Neutrophil (primary cell): Measurements from ENCODE around the gene RAB30.
"Not testable (repeated sequence)": the region's sequence is repeated elsewhere in the genome, so short reads cannot be mapped to it uniquely, and the experiment has no call there.

Experiments used
- H3K27ac ChIP-seq: fragments of 200-600 bp; sonication (generic); 2 replicates; pipeline ENCODE4 v1.5.1; 2016; ENCODE audit warnings: mild to moderate bottlenecking, moderate library complexity
- H3K27me3 ChIP-seq: fragments of 200-600 bp; sonication (generic); 2 replicates; pipeline ENCODE4 v1.6.0; 2016; ENCODE audit warnings: mild to moderate bottlenecking
- H3K36me3 ChIP-seq: fragments of 200-600 bp; sonication (generic); 2 replicates; pipeline ENCODE4 v1.5.1; 2017
- H3K4me1 ChIP-seq, 2 experiments: fragments of 200-600 bp in 1 of 2; sonication (generic) in 1 of 2; 1 replicate in 1 of 2; 2 replicates in 1 of 2; pipeline versions ENCODE4 v1.5.1 to v1.6.1; 2013 to 2016; ENCODE audit warnings: low read depth in 1 of 2, low read length in 1 of 2, mild to moderate bottlenecking in 1 of 2, moderate library complexity in 1 of 2; ENCODE audit not compliant: control insufficient read depth in 1 of 2, insufficient read depth in 1 of 2
- H3K4me3 ChIP-seq, 2 experiments: fragments of 200-600 bp in 1 of 2; sonication (generic) in 1 of 2; 1 replicate in 1 of 2; 2 replicates in 1 of 2; pipeline ENCODE4 v1.5.1; 2013 to 2016; ENCODE audit warnings: low read depth in 1 of 2, low read length in 1 of 2, mild to moderate bottlenecking in 1 of 2, moderate library complexity in 1 of 2
- H3K9me3 ChIP-seq: fragments of 200-600 bp; sonication (generic); 2 replicates; pipeline ENCODE4 v1.5.1; 2016
- TF ChIP-seq, protein P1 (sequence below): fragments of 200-600 bp; sonication (generic); IDR thresholded peaks from 2 replicates; pipeline ENCODE4 v1.5.1; 2016; ENCODE audit warnings: antibody characterized with exemption

RAB30 gene

DNA sequence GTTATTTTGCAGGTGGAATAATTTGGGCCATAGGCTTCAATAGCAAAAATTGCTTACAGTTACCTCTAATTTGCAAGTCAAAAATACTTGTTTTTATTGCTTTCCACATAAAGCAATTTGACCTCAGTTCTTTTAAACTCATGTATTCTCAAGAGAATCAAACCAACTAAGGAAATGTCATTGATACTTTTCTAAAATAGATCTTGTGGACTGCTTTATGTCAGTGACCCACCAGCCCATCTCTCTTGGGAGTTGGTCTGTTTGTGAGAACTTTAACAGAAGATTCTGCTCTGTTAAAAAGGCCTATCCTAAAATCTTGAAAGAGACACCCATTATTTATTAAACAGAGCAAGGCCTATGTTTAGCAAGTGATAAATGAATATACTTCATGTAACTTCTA, 94.9 kb downstream of the RAB30 start:
- Histone ChIP-seq H3K27me3 (peaks cover 5% of the 10 kb centered on the region), H3K4me3 (no peak overlapping the region), H3K36me3 (no peaks in the 10 kb centered on the region), H3K9me3 (no peaks in the 10 kb centered on the region), H3K27ac (no peak overlapping the region), H3K4me1 (no peaks in the 10 kb centered on the region)
- TF ChIP-seq, protein P1, sequence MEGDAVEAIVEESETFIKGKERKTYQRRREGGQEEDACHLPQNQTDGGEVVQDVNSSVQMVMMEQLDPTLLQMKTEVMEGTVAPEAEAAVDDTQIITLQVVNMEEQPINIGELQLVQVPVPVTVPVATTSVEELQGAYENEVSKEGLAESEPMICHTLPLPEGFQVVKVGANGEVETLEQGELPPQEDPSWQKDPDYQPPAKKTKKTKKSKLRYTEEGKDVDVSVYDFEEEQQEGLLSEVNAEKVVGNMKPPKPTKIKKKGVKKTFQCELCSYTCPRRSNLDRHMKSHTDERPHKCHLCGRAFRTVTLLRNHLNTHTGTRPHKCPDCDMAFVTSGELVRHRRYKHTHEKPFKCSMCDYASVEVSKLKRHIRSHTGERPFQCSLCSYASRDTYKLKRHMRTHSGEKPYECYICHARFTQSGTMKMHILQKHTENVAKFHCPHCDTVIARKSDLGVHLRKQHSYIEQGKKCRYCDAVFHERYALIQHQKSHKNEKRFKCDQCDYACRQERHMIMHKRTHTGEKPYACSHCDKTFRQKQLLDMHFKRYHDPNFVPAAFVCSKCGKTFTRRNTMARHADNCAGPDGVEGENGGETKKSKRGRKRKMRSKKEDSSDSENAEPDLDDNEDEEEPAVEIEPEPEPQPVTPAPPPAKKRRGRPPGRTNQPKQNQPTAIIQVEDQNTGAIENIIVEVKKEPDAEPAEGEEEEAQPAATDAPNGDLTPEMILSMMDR, result no peak

DNA sequence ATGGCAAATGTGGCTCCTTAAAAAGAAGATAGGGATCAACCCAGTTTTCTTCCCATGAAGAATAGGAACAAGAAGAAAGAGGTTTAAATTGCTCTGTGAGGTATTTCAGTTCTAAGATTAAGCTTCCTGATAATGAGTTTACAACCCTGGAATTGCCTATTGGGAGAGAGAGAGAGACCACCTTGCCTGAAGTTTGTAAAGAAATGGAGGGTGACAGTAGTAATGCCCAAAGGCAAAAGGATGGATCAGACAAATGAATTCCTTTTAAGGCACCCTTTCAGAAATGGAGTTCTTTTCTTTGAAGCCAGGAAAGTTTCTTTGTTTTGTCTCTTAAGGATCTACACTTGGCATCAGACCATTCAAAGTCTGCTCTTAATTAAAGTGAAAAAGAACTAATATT, 95.8 kb downstream of the RAB30 start:
- TF ChIP-seq, protein P1, result no peak
- H3K27me3 ChIP-seq, result peaks cover 5% of the 10 kb centered on the region
- no peaks in the 10 kb centered on the region for H3K36me3 ChIP-seq
- H3K4me1 ChIP-seq, result no peaks in the 10 kb centered on the region
- H3K4me3 ChIP-seq, result no peak overlapping the region
- H3K27ac ChIP-seq, result no peak overlapping the region
- H3K9me3 ChIP-seq, result no peaks in the 10 kb centered on the region

DNA sequence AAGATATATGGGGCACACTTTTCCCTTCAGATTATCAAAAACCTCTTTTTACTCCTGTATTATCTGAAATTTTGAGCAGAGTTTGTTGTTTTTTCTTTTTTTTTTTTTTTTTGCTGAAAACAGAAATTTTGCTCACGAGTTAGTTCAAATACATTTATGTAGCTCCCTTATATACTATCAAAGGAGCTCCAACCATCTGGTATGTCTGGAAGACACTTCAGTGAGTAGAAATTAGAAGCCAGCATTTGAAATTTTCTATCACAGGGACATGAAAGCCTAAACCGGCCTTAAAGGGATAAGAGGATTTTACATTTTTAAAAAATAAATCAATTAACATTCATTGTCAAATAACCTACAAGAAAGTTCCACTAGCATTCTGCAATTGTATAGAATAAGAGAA, 96.8 kb downstream of the RAB30 start:
- TF ChIP-seq, protein P1, result no peak
- Histone ChIP-seq H3K27me3 (peaks cover 5% of the 10 kb centered on the region), H3K4me3 (no peak overlapping the region), H3K36me3 (no peaks in the 10 kb centered on the region), H3K27ac (no peak overlapping the region), H3K4me1 (no peaks in the 10 kb centered on the region), H3K9me3 (no peaks in the 10 kb centered on the region)

DNA sequence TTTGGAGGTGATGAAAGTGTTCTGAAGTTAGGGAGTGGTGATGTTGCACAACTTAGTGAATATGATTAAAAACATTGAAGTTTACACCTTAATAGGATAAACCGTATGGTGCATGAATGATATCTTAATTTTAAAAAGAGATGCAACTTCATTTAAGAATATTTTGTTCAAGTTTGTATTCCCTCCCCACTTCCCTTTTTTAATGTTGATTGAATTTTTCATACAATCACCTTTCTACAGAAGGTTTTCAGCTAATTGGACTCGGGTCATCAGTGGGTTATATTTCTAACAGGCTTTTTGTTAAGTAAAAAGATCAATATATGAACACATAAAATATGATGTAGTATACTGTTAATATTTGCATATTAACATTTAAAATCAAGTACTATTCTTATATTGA, 97.6 kb downstream of the RAB30 start:
- no peak overlapping the region for H3K4me3 ChIP-seq
- TF ChIP-seq, protein P1, result no peak
- H3K27ac ChIP-seq, result no peak overlapping the region
- H3K27me3 ChIP-seq, result peaks cover 5% of the 10 kb centered on the region
- H3K9me3 ChIP-seq, result no peaks in the 10 kb centered on the region
- H3K36me3 ChIP-seq, result no peaks in the 10 kb centered on the region
- no peaks in the 10 kb centered on the region for H3K4me1 ChIP-seq

DNA sequence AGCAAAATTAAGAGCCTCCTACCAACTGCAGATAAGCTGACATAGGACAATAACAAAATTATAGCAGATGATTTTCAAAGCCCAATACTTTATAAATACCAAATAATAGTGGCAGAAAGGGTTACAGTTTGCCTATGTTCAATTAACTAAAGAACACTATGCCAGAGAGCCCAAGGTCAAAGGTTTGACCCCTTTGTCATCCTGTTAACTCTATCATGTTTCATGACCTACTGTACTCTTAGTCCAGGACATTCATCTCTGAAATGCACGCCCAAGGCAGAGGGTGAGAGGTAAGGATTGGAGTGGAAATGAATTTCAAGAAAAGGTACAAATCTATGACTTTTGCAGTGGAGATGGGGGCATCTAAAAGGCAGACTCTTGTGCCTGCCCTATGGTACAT, 99.6 kb downstream of the RAB30 start:
- H3K4me1 ChIP-seq, result no peaks in the 10 kb centered on the region
- no peaks in the 10 kb centered on the region for H3K36me3 ChIP-seq
- TF ChIP-seq, protein P1, result no peak
- no peak overlapping the region for H3K4me3 ChIP-seq
- peaks cover 5% of the 10 kb centered on the region for H3K27me3 ChIP-seq
- no peaks in the 10 kb centered on the region for H3K9me3 ChIP-seq
- no peak overlapping the region for H3K27ac ChIP-seq

DNA sequence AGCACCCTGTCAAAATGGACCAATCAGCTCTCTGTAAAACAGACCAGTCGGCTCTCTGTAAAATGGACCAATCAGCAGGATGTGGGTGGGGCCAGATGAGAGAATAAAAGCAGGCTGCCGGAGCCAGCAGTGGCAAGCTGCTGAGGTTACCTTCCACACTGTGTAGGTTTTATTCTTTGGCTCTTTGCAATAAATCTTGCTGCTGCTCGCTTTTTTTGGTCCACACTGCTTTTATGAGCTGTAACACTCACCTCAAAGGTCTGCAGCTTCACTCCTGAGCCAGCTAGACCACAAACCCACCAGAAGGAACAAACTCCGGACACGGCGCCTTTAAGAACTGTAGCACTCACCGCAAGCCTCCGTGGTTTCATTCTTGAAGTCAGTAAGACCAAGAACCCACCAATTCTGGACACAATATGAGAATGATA, 100.2 kb downstream of the RAB30 start:
- H3K4me3 ChIP-seq, result not testable (repeated sequence)

DNA sequence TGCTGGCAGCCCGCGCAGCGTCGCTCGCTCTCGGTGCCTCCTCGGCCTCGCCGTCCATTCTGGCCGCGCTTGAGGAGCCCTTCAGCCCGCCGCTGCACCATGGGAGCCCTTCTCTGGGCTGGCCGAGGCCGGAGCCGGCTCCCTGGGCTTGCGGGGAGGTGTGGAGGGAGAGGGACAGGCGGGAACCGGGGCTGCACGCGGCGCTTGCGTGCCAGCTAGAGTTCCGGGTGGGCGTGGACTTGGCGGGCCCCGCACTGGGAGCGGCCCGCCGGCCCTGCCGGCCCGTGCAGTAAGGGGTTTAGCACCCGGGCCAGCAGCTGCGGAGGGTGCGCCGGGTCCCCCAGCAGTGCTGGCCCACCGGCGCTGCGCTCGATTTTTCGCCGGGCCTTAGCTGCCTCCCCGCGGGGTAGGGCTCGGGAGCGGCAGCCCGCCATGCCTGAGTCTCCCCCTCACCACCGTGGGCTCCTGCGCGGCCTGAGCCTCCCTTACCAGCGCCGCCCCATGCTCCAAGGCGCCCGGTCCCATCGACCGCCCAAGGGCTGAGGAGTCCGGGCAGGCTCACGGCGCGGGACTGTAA, 101.1 kb downstream of the RAB30 start:
- not testable (repeated sequence) for H3K4me1 ChIP-seq, H3K36me3 ChIP-seq, H3K27me3 ChIP-seq, H3K27ac ChIP-seq, H3K4me3 ChIP-seq, H3K9me3 ChIP-seq

More for the DNA sequence above, 100.2 kb downstream of the RAB30 start:
- H3K27me3 ChIP-seq, H3K36me3 ChIP-seq, H3K9me3 ChIP-seq, H3K27ac ChIP-seq, H3K4me1 ChIP-seq: not testable (repeated sequence)
